Epithelial cell of proximal tubule (primary cell): ENCODE data around the gene PCCA. TPM values are rescaled to one million over a fixed set of nuclear protein-coding genes. Genes with fewer than 3 reads are reported as not detected.
"Not testable (repeated sequence)": the region's sequence is repeated elsewhere in the genome, so short reads cannot be mapped to it uniquely, and the experiment has no call there.

Source experiments
- DNase-seq: peaks from one replicate; pipeline ENCODE4 v3.0.0-alpha.2; 2011; ENCODE audit warnings: low read depth
- H3K4me3 ChIP-seq: 2 replicates; pipeline ENCODE4 v1.5.1; 2011; ENCODE audit warnings: low read depth, mild to moderate bottlenecking, low read length
- total RNA-seq: library from RNA; depleted of rRNA; stranded (reverse); fragments of >200 nt; gene quantifications from 2 replicates; pipeline ENCODE4 v1.2.3, GENCODE V29; 2015
- TF ChIP-seq, protein P1 (sequence below): conservative IDR thresholded peaks from 2 replicates; pipeline ENCODE4 v1.5.1; 2012; ENCODE audit warnings: low read depth, mild to moderate bottlenecking, low read length

The PCCA gene
- total RNA-seq, 1 donor from 2014 or later: 17.8 TPM

DNA sequence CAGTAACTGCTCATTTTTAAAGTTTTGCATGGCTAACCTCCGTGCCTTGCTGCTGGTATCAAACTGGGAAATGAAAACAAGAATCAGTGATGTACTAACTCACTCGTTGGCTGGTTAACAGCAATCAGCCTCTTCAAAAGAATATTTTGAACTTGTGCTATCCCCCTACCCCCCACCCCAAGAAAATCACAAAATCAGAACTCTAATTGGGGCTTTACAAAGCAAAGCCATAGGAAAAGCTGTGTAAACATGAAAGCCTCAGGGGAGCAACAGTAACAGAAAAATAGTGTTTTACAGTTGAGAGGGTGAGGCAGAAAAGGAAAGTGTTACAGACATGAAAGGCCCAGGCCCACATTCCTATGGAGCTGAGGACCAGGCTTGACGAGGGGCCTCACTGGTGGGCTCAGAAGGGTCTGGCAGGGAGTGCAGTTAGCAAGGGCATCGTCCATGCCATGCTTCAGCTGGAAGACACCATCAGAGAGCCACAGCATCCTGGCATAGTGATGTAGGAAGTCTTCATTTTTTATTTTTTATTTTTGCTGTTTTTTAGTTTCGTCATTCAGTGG, 217.6 kb downstream of the PCCA start:
- DNase-seq: no peak
- TF ChIP-seq, protein P1, sequence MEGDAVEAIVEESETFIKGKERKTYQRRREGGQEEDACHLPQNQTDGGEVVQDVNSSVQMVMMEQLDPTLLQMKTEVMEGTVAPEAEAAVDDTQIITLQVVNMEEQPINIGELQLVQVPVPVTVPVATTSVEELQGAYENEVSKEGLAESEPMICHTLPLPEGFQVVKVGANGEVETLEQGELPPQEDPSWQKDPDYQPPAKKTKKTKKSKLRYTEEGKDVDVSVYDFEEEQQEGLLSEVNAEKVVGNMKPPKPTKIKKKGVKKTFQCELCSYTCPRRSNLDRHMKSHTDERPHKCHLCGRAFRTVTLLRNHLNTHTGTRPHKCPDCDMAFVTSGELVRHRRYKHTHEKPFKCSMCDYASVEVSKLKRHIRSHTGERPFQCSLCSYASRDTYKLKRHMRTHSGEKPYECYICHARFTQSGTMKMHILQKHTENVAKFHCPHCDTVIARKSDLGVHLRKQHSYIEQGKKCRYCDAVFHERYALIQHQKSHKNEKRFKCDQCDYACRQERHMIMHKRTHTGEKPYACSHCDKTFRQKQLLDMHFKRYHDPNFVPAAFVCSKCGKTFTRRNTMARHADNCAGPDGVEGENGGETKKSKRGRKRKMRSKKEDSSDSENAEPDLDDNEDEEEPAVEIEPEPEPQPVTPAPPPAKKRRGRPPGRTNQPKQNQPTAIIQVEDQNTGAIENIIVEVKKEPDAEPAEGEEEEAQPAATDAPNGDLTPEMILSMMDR: no peak
- H3K4me3 ChIP-seq: no peak overlapping the region

DNA sequence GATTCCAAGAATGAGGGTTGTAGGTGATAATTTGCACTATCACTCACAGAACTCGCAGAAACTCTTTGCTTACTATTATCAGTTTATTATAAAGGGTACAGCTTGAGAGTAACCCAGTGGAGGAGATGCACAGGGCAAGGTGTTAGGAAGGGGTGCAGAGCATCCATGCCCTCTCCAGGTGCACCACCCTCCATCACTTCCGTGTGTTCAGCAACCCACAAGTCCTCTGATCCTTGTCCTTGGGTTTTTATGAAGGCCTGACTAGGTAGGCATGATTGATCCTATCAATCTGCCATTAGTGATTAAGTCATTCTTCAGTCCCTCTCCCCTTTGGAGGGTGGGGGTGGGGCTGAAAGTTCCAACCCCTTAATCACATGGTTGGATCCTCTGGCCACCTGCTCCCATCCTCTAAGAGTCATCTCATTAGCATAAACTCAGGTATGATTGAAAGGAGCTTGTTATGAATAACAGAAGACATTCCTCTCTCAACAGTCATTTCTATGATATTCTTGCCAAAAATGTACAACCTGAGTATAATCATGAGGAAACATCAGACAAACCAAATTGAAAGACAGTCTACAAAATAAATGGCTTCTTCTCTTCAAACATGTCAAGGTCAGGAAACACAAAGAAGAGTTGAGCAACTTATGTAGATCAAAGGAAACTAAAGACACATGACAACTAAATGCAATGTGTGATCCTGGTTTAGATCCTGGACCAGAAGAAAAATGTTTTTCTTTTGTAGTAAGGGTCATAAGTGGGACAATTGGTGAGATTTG, 225.4 kb downstream of the PCCA start:
- TF ChIP-seq, protein P1: no peak
- no peak for DNase-seq
- no peak overlapping the region for H3K4me3 ChIP-seq

DNA sequence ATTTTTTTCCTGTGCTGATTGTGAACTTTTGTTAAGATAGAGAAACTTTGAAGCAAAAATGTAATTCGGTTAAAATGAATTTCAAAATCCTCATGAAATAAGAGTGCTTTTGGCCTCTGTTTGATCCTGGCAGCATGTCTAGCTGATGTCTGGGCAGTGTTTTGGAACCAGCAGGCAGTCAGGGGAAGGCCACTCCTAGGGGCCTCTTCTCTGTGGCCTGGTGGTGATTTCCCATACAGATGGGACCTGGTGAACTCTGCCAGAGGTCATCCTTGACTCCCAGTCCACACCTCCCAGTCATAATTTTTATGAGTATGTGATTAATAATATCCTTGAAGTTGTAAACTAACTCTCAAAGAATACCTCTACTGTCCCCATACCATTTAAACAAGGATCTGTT, 226.6 kb downstream of the PCCA start:
- TF ChIP-seq, protein P1: no peak
- no peak for DNase-seq
- no peak overlapping the region for H3K4me3 ChIP-seq

DNA sequence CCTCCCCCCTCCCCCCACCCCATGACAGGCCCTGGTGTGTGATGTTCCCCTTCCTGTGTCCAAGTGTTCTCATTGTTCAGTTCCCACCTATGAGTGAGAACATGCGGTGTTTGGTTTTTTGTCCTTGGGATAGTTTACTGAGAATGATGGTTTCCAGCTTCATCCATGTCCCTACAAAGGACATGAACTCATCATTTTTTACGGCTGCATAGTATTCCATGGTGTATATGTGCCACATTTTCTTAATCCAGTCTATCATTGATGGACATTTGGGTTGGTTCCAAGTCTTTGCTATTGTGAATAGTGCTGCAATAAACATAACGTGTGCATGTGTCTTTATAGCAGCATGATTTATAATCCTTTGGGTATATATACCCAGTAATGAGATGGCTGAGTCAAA, 229.6 kb downstream of the PCCA start:
- not testable (repeated sequence) for DNase-seq, H3K4me3 ChIP-seq

DNA sequence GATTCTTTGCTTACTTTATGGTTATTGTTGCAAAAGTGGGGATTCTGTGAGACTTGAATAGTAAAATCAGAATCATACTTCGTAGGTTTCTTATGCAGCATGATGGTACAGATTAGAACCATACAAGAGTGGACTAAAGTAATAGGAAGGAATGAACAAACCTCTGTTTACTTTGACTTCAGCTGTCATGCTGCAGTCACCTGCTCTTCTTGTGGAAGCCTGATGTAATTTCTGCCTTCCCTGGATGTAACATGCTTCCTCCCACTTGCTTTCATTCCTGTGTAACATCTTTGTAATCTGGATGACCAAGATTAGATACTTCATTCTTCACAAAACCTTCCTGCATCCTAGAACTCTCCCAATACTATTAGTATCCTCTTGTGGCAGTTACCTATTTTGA, 235.0 kb downstream of the PCCA start:
- TF ChIP-seq, protein P1: no peak
- no peak overlapping the region for H3K4me3 ChIP-seq
- no peak for DNase-seq

DNA sequence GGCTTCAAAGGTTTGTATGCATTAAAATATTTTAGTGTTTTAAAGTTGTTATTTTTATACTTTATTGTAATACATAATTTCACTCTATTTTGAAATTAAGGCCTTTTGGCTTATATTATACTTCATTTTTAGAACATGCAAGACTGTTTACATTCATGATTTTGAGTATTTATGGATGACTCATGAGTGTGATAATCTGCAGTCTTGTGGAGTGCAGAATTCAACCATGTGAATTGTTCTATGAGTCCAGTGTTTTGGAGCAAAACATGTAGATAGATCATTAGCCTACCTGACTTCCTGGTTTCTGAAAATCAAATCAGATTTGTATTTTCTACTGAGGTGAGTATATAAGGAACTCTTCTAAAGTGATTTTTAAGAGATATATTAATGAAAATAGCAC, 241.8 kb downstream of the PCCA start:
- TF ChIP-seq, protein P1: no peak
- DNase-seq: no peak
- H3K4me3 ChIP-seq: no peak overlapping the region

DNA sequence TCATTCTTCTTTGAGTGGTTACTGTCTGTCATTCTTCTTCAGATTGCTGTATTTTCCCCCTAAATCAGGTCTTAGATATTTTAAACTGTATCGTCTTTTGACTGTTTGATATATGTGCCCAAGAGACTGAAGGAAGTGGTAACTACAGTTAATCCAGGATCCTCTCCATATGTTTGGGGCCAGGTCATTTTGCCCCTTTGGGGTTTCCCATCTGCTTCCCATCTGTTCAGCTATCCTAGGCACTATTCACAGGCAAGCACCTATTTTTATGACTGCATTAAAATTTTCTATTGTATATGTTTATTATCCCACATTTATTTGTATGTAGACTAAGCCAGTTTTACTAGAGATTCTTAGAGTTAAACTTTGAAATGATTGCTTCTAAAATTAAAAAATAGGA, 244.2 kb downstream of the PCCA start:
- DNase-seq: no peak
- TF ChIP-seq, protein P1: no peak
- H3K4me3 ChIP-seq: no peak overlapping the region
